SJCRH30 (cell line): ENCODE measurements around the gene SRMS. TPM values are rescaled to one million over a fixed set of nuclear protein-coding genes. Genes with fewer than 3 reads are reported as not detected.
A peak's percentile ranks its signal among the peaks of the same experiment; 100 is the strongest.

Experiments used
- DNase-seq, 2 experiments: peaks; one replicate each; pipeline ENCODE4 v3.0.0-alpha.2; 2015 to 2020
- H3K27ac ChIP-seq: fragments of 250-450 bp; sonication (Bioruptor Pico); 2 replicates; pipeline ENCODE4 v1.5.1; 2020; ENCODE audit warnings: mild to moderate bottlenecking, moderate library complexity
- H3K27me3 ChIP-seq: fragments of 250-450 bp; sonication (Bioruptor Pico); 2 replicates; pipeline ENCODE4 v1.5.1; 2020; ENCODE audit warnings: mild to moderate bottlenecking, moderate library complexity
- H3K36me3 ChIP-seq: fragments of 250-450 bp; sonication (Bioruptor Pico); 2 replicates; pipeline ENCODE4 v1.5.1; 2020; ENCODE audit warnings: mild to moderate bottlenecking, moderate library complexity
- H3K4me1 ChIP-seq: fragments of 250-450 bp; sonication (Bioruptor Pico); 2 replicates; pipeline ENCODE4 v1.5.1; 2020; ENCODE audit warnings: mild to moderate bottlenecking, moderate library complexity
- H3K4me3 ChIP-seq: fragments of 250-450 bp; sonication (Bioruptor Pico); 2 replicates; pipeline ENCODE4 v1.5.1; 2020; ENCODE audit warnings: mild to moderate bottlenecking, moderate library complexity
- H3K9me3 ChIP-seq: fragments of 250-450 bp; sonication (Bioruptor Pico); replicated peaks from 2 replicates; pipeline ENCODE4 v1.5.1; 2020; ENCODE audit warnings: mild to moderate bottlenecking, moderate library complexity
- total RNA-seq: library from RNA; depleted of rRNA; stranded (reverse); fragments of >200 nt; shearing (Covaris generic); gene quantifications from 2 replicates; pipeline ENCODE4 v1.2.3, GENCODE V29; 2014

SRMS gene
- total RNA-seq, 1 experiment from 2014 or later, result not detected

GRCh38 chr20:63497946-63498935, 49.3 kb downstream of the SRMS start:
- H3K4me1 ChIP-seq, result peaks cover 19% of the 10 kb centered on the region
- H3K27ac ChIP-seq, result no peak overlapping the region
- DNase-seq, result peak in 1 of 2 experiments; percentile 33
- H3K27me3 ChIP-seq, result peaks cover 37% of the 10 kb centered on the region
- H3K9me3 ChIP-seq, result no peaks in the 10 kb centered on the region
- no peak overlapping the region for H3K4me3 ChIP-seq
- H3K36me3 ChIP-seq, result no peaks in the 10 kb centered on the region

GRCh38 chr20:63497138-63497945, 50.2 kb downstream of the SRMS start:
- peak in 1 of 2 experiments; percentile 17 for DNase-seq

GRCh38 chr20:63496596-63497120, 50.9 kb downstream of the SRMS start:
- H3K36me3 ChIP-seq, result no peaks in the 10 kb centered on the region
- no peaks in the 10 kb centered on the region for H3K9me3 ChIP-seq
- no peak for DNase-seq
- H3K4me3 ChIP-seq, result no peak overlapping the region
- H3K4me1 ChIP-seq, result peaks cover 10% of the 10 kb centered on the region
- H3K27me3 ChIP-seq, result peaks cover 27% of the 10 kb centered on the region
- no peak overlapping the region for H3K27ac ChIP-seq

More at GRCh38 chr20:63497138-63497945, 50.2 kb downstream of the SRMS start:
- no peak overlapping the region for H3K4me3 ChIP-seq
- H3K4me1 ChIP-seq, result peaks cover 16% of the 10 kb centered on the region
- peaks cover 30% of the 10 kb centered on the region for H3K27me3 ChIP-seq
- no peaks in the 10 kb centered on the region for H3K36me3 ChIP-seq
- no peak overlapping the region for H3K27ac ChIP-seq
- H3K9me3 ChIP-seq, result no peaks in the 10 kb centered on the region

- peak; percentile 77 to 89 for DNase-seq
- no peaks in the 10 kb centered on the region for H3K9me3 ChIP-seq
- peaks cover 27% of the 10 kb centered on the region for H3K27me3 ChIP-seq
- H3K36me3 ChIP-seq, result no peaks in the 10 kb centered on the region
- H3K4me3 ChIP-seq, result no peak overlapping the region; the same call in 1 of the 2 replicates
- H3K4me1 ChIP-seq, result peaks cover 3% of the 10 kb centered on the region
- no peak overlapping the region for H3K27ac ChIP-seq
These were observed 51.6 kb downstream of the SRMS start for GRCh38 chr20:63495741-63496595.

- Histone ChIP-seq H3K9me3 (no peaks in the 10 kb centered on the region), H3K4me1 (no peaks in the 10 kb centered on the region), H3K27me3 (peaks cover 30% of the 10 kb centered on the region), H3K4me3 (no peak overlapping the region), H3K36me3 (no peaks in the 10 kb centered on the region), H3K27ac (no peak overlapping the region)
- DNase-seq, result no peak
These were observed 52.3 kb downstream of the SRMS start for GRCh38 chr20:63495167-63495720.

GRCh38 chr20:63494420-63495166, 53.0 kb downstream of the SRMS start:
- H3K4me3 ChIP-seq, result no peak overlapping the region
- H3K27ac ChIP-seq, result no peak overlapping the region
- H3K27me3 ChIP-seq, result peaks cover 32% of the 10 kb centered on the region
- no peak for DNase-seq
- no peaks in the 10 kb centered on the region for H3K9me3 ChIP-seq
- no peaks in the 10 kb centered on the region for H3K36me3 ChIP-seq
- H3K4me1 ChIP-seq, result no peaks in the 10 kb centered on the region

GRCh38 chr20:63494084-63494419, 53.5 kb downstream of the SRMS start:
- Histone ChIP-seq H3K36me3 (no peaks in the 10 kb centered on the region), H3K27me3 (peaks cover 32% of the 10 kb centered on the region), H3K27ac (no peak overlapping the region), H3K4me1 (no peaks in the 10 kb centered on the region), H3K9me3 (no peaks in the 10 kb centered on the region), H3K4me3 (no peak overlapping the region)
- DNase-seq, result no peak

GRCh38 chr20:63493563-63494020, 54.0 kb downstream of the SRMS start:
- Histone ChIP-seq H3K4me1 (no peaks in the 10 kb centered on the region), H3K36me3 (no peaks in the 10 kb centered on the region), H3K27ac (no peak overlapping the region), H3K9me3 (no peaks in the 10 kb centered on the region), H3K4me3 (no peak overlapping the region), H3K27me3 (peaks cover 32% of the 10 kb centered on the region)
- no peak for DNase-seq

GRCh38 chr20:63492982-63493381, 54.6 kb downstream of the SRMS start:
- H3K4me3 ChIP-seq, result no peak overlapping the region
- H3K36me3 ChIP-seq, result no peaks in the 10 kb centered on the region
- H3K4me1 ChIP-seq, result no peaks in the 10 kb centered on the region
- no peak for DNase-seq
- H3K9me3 ChIP-seq, result no peaks in the 10 kb centered on the region
- H3K27me3 ChIP-seq, result peaks cover 28% of the 10 kb centered on the region
- H3K27ac ChIP-seq, result no peak overlapping the region

GRCh38 chr20:63492518-63492917, 55.0 kb downstream of the SRMS start:
- H3K27ac ChIP-seq, result no peak overlapping the region
- peaks cover 24% of the 10 kb centered on the region for H3K27me3 ChIP-seq
- H3K4me1 ChIP-seq, result no peaks in the 10 kb centered on the region
- no peaks in the 10 kb centered on the region for H3K36me3 ChIP-seq
- no peak overlapping the region for H3K4me3 ChIP-seq
- H3K9me3 ChIP-seq, result no peaks in the 10 kb centered on the region
- no peak for DNase-seq

- DNase-seq, result no peak
- Histone ChIP-seq H3K4me3 (no peak overlapping the region), H3K4me1 (no peaks in the 10 kb centered on the region), H3K27me3 (peaks cover 18% of the 10 kb centered on the region), H3K27ac (no peak overlapping the region), H3K36me3 (no peaks in the 10 kb centered on the region), H3K9me3 (no peaks in the 10 kb centered on the region)
These were observed 55.8 kb downstream of the SRMS start for GRCh38 chr20:63491635-63492230.

GRCh38 chr20:63491078-63491477, 56.5 kb downstream of the SRMS start:
- Histone ChIP-seq H3K36me3 (no peaks in the 10 kb centered on the region), H3K9me3 (no peaks in the 10 kb centered on the region), H3K27me3 (peaks cover 12% of the 10 kb centered on the region), H3K27ac (no peak overlapping the region), H3K4me1 (no peaks in the 10 kb centered on the region), H3K4me3 (no peak overlapping the region)
- DNase-seq, result no peak
